HG03342 (cell line): ENCODE results near the gene ADGRG1.

Experiments
- ATAC-seq: cut with Tn5 transposase; IDR thresholded peaks from one replicate; pipeline ENCODE4 v1.9.1; 2021; ENCODE audit warnings: mild to moderate bottlenecking, moderate library complexity; ENCODE audit not compliant: unreplicated experiment

ADGRG1 gene

DNA sequence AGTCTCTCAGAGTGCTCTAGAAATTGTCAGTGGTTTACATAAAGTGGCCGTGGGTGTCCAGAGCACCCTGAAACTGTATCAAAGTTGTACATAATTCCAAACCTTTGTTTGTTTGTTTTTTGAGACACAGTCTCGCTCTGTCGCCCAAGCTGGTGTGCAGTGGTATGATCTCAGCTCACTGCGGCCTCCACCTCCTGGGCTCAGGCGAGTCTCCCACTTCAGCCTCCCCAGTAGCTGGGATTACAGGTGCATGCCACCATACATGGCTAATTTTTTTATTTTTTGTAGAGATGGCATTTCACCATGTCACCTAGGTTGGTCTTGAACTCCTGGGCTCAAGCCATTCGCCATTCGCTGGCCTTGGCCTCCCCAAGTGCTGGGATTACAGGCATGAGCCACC lies 24.3 kb upstream of the ADGRG1 start:
- ATAC-seq = no peak

- ATAC-seq = no peak
Measured at GRCh38 chr16:57606147-57606846, 22.1 kb upstream of the ADGRG1 start.

GRCh38 chr16:57606847-57607501 lies 21.5 kb upstream of the ADGRG1 start:
- no peak for ATAC-seq

DNA sequence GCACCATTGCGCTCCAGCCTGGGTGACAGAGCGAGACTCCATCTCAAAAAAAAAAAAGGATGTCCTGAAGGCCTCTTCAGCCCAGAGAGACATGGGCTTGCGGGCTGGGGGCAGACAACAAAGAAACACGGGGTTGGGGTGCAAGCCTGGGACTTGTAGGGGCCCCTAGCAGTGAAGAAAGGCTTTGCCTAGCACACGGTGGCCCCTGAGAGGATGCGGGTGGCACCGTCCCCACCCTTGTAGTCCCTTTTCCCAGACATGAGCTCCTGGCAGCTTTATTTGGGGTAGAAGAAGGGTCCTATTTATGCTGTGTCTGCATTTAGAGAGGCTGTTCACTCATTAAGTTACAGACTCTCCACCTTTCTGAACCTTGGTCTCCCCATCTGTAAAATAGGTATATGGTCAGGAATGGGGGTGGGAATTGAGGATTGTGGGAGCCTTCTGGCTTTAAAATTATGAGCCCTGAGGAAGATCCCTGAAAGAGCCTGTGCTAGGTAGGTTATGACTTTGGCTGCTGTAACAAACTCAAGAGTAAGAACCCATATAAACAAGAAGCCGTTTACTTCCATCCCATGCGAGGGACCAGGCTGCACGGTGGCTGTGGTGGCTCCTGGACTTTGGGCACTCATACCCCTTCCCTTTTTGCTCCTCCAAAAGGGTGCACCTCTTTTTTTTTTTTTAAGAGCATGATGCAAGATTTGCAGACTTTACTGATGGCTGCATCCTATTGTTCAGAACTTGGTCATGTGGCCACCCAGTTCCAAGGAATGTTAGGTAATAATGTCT lies 20.6 kb upstream of the ADGRG1 start:
- ATAC-seq = no peak

DNA sequence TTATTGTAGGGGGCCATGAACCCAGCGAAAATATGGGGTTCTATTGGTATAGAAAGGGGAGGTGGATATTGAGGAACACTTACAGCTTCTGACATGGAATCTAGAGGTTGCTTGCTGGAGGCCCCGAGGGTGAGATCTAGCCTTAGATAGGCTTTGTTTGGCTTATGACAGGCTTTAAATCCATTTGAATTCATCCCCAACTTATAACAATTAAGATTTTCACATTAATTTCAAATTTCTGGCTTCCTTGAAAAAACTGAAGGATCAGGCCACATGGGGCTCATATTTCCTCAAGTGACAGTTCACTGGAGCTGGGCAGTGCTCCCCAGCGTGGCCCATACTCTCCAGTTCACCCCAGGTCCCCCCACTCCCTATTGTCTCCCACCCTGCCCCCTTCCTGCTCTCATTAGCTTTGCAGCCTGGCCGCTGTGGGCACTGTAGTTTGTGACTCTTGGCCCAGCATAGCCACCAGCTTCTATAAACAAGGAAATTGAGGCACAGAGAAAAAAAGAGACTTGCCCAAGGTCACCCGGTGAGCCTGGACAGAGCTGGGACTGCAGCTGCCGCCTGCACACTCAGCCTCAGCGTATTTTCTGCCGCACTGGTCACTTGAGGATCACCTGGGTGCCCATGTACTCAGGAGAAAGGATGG lies 19.8 kb upstream of the ADGRG1 start:
- ATAC-seq = no peak

GRCh38 chr16:57609541-57610401 lies 18.7 kb upstream of the ADGRG1 start:
- peak; percentile 94 for ATAC-seq

- no peak for ATAC-seq
Measured at GRCh38 chr16:57610611-57611010, 17.8 kb upstream of the ADGRG1 start.

DNA sequence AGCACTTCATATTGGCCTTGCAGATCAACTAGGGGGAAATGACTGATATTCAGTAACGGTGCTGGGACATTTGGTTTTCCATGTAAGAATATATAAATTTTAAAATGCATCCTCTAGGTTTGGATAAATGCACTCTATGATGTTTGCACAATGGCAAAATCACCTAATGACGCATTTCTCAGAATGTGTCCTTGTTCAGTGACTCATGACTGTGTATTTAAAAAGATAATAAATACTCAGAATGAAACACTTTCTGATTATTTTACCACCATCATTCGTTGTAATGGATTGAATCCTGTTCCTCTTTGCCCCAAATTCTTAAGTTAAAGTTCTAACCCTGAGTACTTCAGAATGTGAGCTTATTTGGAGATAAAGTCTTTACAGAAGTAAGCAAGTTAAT lies 17.2 kb upstream of the ADGRG1 start:
- ATAC-seq = no peak

- ATAC-seq = no peak
Measured at GRCh38 chr16:57611706-57612105, 16.7 kb upstream of the ADGRG1 start.

DNA sequence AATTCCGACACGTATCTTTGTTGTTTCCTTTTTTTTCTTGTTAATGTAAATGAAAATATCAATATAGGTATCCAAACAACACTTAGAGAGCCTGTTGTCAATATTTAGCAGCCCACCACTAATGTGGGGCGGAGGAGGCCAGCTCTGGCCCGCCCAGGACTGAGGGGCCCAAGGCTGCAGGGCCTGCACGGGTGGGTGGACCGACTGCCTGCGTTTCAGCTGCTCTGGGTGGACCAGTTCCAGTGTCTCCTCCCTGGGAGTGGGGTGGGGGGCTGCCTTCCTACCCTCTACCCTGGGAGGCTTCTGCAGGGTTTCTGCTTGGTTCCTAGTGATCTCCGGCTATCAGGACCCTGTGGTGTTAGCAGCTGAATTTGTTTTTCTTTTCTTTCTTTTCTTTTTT lies 15.9 kb upstream of the ADGRG1 start:
- no peak for ATAC-seq

- no peak for ATAC-seq
Measured at GRCh38 chr16:57613514-57613913, 14.9 kb upstream of the ADGRG1 start.

GRCh38 chr16:57614536-57614935 lies 13.9 kb upstream of the ADGRG1 start:
- ATAC-seq = no peak

- ATAC-seq = no peak
Measured at GRCh38 chr16:57614944-57615343, 13.5 kb upstream of the ADGRG1 start.

DNA sequence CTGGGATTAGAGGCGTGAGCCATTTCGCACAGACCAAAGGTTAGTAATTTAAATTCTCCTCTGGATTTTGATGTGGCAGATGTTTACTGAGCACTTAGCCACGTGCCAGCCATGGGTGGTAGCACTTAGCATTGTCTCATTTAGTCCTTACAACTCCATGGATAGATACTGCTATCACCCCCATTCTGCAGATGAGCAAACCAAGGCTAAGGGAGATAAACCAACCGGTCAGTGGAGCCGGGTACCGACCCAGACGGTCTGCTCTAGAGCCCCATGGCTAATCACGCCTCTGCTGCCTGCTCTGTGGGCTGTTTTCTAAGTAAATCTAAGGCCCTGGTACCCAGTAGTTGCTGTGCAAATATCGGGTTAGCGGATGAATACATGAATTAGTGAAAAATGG lies 12.6 kb upstream of the ADGRG1 start:
- no peak for ATAC-seq

DNA sequence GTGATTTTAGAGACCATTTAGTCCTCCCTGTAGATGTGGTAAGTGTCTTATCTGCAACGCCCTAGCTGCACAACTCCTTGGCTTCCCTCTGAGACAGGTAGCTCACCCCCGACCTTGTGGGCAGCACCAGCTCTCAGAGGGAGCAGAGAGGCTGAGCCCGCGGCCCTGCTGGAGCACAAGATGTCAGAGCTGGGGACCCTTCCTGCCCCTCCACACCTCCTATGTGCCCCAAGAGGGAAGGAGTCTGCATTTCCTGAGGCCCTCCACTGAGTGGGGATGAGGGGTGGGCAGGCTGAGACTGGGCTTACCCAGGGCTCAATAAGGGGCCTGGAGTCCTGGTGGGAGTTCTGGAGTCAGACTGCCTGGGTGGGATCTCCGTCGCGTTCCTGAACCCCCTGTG lies 12.2 kb upstream of the ADGRG1 start:
- no peak for ATAC-seq

DNA sequence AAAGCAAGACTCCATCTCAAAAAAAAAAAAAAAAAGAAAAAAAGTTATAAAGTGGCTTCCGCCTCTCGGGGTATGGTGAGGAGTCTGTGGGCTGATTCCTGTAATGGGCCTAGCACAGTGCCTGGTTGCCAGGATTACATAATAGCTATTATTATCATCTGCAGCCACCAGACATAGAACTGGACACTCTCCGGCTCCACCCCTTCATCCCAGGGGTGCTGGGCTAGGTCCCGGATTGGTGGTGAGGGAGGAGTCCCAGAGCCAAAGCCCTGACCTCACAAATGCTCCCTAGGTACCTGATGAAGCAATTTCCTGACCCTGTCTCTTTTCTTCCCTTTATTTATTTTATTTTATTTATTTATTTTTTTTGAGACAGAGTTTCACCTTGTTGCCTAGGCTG lies 11.6 kb upstream of the ADGRG1 start:
- ATAC-seq = no peak

- ATAC-seq = no peak
Measured at GRCh38 chr16:57617604-57618111, 10.8 kb upstream of the ADGRG1 start.

DNA sequence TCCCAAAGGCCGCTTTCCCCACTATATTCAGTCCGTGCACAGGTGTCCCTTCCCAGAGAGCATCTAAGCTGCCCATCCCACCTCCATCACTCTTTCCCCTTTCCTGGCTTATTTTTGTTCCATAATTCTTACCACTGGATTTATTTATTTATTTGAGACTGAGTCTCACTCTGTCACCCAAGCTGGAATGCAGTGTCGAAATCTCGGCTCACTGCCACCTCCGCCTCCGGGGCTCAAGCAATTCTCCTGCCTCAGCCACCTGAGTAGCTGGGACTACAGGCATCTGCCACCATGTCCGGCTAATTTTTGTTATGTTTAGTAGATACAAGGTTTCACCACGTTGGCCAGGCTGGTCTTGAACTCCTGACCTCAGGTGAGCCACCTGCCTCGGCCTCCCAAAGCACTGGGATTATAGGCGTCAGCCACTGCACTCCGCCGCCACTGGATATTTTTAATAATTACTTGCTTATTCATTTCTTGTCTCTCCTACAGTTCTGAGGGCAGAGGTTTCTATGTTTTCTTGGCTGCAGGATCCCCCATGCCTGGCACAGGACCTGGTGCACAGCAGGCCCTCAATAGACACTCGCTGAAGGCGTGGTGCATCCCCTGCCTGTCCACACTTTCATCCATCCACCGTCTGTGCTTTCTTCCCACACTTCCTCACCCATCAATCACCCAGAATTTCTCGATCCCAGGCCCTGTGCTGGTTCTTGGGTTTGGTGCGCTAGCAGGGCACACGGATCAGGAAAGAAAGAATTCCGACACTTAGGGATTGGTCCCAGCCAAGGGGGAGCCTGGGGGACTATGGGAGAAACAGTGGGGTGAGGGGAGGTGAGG lies 9.9 kb upstream of the ADGRG1 start:
- ATAC-seq = no peak

GRCh38 chr16:57619133-57619605 lies 9.3 kb upstream of the ADGRG1 start:
- ATAC-seq = no peak
